CD4-positive, alpha-beta T cell treated with Interleukin-21 for 1 hour (primary cell): ENCODE results near the gene DOCK1.
"Not testable (repeated sequence)": the region's sequence is repeated elsewhere in the genome, so short reads cannot be mapped to it uniquely, and the experiment has no call there.

ENCODE experiments used
- DNase-seq: peaks from one replicate; pipeline ENCODE4 v3.0.0-alpha.2; 2020

DOCK1 gene

GRCh38 chr10:127293640-127294039, 388.4 kb downstream of the DOCK1 start:
- DNase-seq = peak; percentile 42

GRCh38 chr10:127296696-127297095, 391.5 kb downstream of the DOCK1 start:
- DNase-seq = no peak

GRCh38 chr10:127298381-127298780, 393.2 kb downstream of the DOCK1 start:
- DNase-seq = no peak

GRCh38 chr10:127299192-127299591, 394.0 kb downstream of the DOCK1 start:
- DNase-seq = not testable (repeated sequence)

GRCh38 chr10:127299956-127300689, 394.9 kb downstream of the DOCK1 start:
- no peak for DNase-seq

GRCh38 chr10:127300868-127301321, 395.7 kb downstream of the DOCK1 start:
- DNase-seq = no peak

- DNase-seq = no peak
Observed at GRCh38 chr10:127302343-127302742, 397.1 kb downstream of the DOCK1 start.

- DNase-seq = no peak
Observed at GRCh38 chr10:127303105-127303504, 397.9 kb downstream of the DOCK1 start.

- DNase-seq = no peak
Observed at GRCh38 chr10:127303746-127304145, 398.5 kb downstream of the DOCK1 start.

GRCh38 chr10:127306479-127306878, 401.3 kb downstream of the DOCK1 start:
- DNase-seq = no peak

- DNase-seq = no peak
Observed at GRCh38 chr10:127307338-127307737, 402.1 kb downstream of the DOCK1 start.

- DNase-seq = no peak
Observed at GRCh38 chr10:127308031-127308430, 402.8 kb downstream of the DOCK1 start.

GRCh38 chr10:127309619-127310018, 404.4 kb downstream of the DOCK1 start:
- not testable (repeated sequence) for DNase-seq

- no peak for DNase-seq
Observed at GRCh38 chr10:127310430-127310829, 405.2 kb downstream of the DOCK1 start.

- DNase-seq = no peak
Observed at GRCh38 chr10:127310923-127311322, 405.7 kb downstream of the DOCK1 start.

GRCh38 chr10:127313996-127314700, 408.9 kb downstream of the DOCK1 start:
- DNase-seq = no peak

GRCh38 chr10:127314797-127315196, 409.6 kb downstream of the DOCK1 start:
- no peak for DNase-seq

GRCh38 chr10:127315888-127316287, 410.7 kb downstream of the DOCK1 start:
- no peak for DNase-seq

GRCh38 chr10:127318396-127318795, 413.2 kb downstream of the DOCK1 start:
- no peak for DNase-seq

- DNase-seq = no peak
Observed at GRCh38 chr10:127319271-127319670, 414.0 kb downstream of the DOCK1 start.

GRCh38 chr10:127319691-127320090, 414.5 kb downstream of the DOCK1 start:
- DNase-seq = no peak

- DNase-seq = no peak
Observed at GRCh38 chr10:127320176-127320575, 414.9 kb downstream of the DOCK1 start.

GRCh38 chr10:127322286-127322685, 417.1 kb downstream of the DOCK1 start:
- no peak for DNase-seq

GRCh38 chr10:127325506-127325905, 420.3 kb downstream of the DOCK1 start:
- no peak for DNase-seq
